ENCODE measurements around the gene CCDC15. TPM values are rescaled to one million over a fixed set of nuclear protein-coding genes. Genes with fewer than 3 reads are reported as not detected.
A peak's percentile ranks its signal among the peaks of the same experiment; 100 is the strongest.

Gene CCDC15
- total RNA-seq, 4 donors from 2014 or later, result under 0.01 to 3.5 (median 1.7) TPM

DNA sequence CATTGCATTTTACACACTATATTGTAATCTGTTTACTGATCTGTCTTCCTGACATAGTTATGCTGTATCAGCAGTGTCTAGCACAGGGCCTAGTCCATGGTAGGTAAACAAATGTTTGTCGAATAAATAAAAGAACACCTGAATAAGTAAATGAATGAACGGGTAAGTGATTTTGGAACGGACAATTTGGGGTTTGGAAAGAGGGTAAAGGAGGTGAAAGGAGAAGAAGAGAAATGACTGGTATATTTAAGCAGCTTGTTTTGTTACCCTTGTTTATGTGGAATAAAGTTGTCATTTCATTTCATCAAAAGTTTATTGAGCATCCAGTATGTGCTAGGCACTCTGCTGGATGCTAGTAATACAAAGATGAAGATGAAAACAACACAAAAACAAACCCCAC, 35.1 kb upstream of the CCDC15 start, which contains the start of gene HEPN1:
TSS of gene HEPN1 (plus strand) at position 301 of the 400 bp plus-strand sequence.
- DNase-seq, result no peak
- no peak within 1 kb of the TSS for H3K4me3 ChIP-seq
- no peaks in the 10 kb centered on the region for H3K36me3 ChIP-seq
- H3K27ac ChIP-seq, result no peak within 1 kb of the TSS
- intact Hi-C loops (cut with DNase I; ENCODE audit: low total_unique reads), result no loop called here
- H3K9me3 ChIP-seq, result no peaks in the 10 kb centered on the region
- TF ChIP-seq POLR2A (IDR thresholded peaks at IDR 0.05), result no peak
- TF ChIP-seq CTCF (IDR thresholded peaks at IDR 0.05), result no peak
- H3K27me3 ChIP-seq, result no peaks in the 10 kb centered on the region
- peaks cover 0 to 7% of the 10 kb centered on the region in 2 donors for H3K4me1 ChIP-seq

GRCh38 chr11:124919898-124920297, 34.1 kb upstream of the CCDC15 start:
- intact Hi-C loops (cut with DNase I; ENCODE audit: low total_unique reads), result no loop called here
- no peak for DNase-seq
- no peaks in the 10 kb centered on the region for H3K36me3 ChIP-seq
- H3K27ac ChIP-seq, result no peak overlapping the region
- H3K27me3 ChIP-seq, result no peaks in the 10 kb centered on the region
- H3K4me1 ChIP-seq, result peaks cover 0 to 7% of the 10 kb centered on the region in 2 donors
- no peak for TF ChIP-seq POLR2A (IDR thresholded peaks at IDR 0.05)
- H3K9me3 ChIP-seq, result no peaks in the 10 kb centered on the region
- H3K4me3 ChIP-seq, result no peak overlapping the region

- Histone ChIP-seq H3K4me3 (no peak overlapping the region), H3K9me3 (no peaks in the 10 kb centered on the region), H3K36me3 (no peaks in the 10 kb centered on the region), H3K4me1 (peaks cover 0 to 7% of the 10 kb centered on the region in 2 donors), H3K27me3 (no peaks in the 10 kb centered on the region), H3K27ac (no peak overlapping the region)
- intact Hi-C loops (cut with DNase I; ENCODE audit: low total_unique reads), result no loop called here
- no peak for DNase-seq
- TF ChIP-seq CTCF (IDR thresholded peaks at IDR 0.05), result no peak
- no peak for TF ChIP-seq POLR2A (IDR thresholded peaks at IDR 0.05)
Observed at GRCh38 chr11:124920356-124920755, 33.6 kb upstream of the CCDC15 start.

DNA sequence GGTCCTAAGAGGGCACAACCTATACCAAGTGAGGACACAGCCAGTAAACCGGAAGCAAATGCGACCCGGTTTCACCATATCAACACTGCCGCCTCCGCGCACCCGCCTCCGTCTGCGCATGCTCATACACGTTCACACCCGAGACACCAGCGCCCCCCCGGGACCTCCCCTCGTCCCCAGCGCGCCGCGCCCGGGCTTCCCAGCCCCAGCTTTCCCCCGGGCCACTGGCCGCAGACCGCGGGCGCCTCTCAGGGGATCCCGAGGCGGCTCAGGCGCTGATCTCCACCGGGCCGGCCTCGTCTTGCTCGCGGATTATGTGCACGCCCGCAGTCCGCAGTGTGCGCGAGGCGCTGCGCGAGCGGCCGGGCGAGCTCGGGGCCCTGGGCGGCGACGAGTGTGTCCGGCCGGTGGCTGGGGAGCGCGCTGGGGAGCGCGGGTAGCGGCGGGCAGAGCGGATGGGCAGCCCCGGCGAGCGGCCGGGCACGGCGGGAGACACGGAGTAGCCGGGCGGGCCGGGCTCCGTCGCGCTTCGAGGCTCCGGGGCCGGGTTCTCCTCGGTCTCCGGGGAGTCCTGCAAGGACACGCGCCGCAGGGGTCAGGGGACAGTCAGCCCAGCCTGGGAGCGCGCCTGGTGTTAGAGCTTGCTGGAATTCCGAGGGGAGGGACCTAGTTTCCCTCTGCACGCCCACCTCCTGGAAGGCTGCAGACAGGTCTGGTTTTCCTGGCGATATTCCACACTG, 33.0 kb upstream of the CCDC15 start:
- H3K27me3 ChIP-seq, result no peaks in the 10 kb centered on the region
- H3K36me3 ChIP-seq, result no peaks in the 10 kb centered on the region
- H3K4me3 ChIP-seq, result peak overlapping the region; percentile 13 to 39
- H3K4me1 ChIP-seq, result peaks cover 0 to 7% of the 10 kb centered on the region in 2 donors
- H3K27ac ChIP-seq, result peak overlapping the region; percentile 12 to 39
- intact Hi-C loops (cut with DNase I; ENCODE audit: low total_unique reads), result no loop called here
- TF ChIP-seq POLR2A (IDR thresholded peaks at IDR 0.05) (no peak), CTCF (IDR thresholded peaks at IDR 0.05) (no peak)
- H3K9me3 ChIP-seq, result no peaks in the 10 kb centered on the region
- peak; percentile 53 to 54 for DNase-seq

DNA sequence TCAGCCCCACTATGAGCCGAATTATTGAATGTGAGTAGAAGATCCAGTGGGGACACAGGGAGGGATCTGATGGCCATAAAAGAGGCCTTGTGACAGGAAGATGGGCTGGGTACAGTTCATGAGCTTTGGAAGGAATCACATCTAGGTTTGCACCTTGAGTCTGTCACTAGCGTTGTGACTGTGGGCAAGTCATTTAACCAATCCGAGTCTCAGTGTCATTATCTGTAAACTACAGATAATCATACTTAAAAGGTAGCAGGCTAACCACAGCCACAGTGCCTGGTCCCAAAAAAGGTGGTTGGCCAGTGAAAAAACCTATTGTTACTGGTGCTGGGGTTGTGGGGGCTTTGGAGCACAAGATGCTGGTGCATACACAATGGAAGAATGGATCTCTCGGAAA, 31.2 kb upstream of the CCDC15 start:
- Histone ChIP-seq H3K36me3 (no peaks in the 10 kb centered on the region), H3K9me3 (no peaks in the 10 kb centered on the region), H3K27me3 (no peaks in the 10 kb centered on the region), H3K4me3 (no peak overlapping the region), H3K27ac (no peak overlapping the region), H3K4me1 (peaks cover 0 to 7% of the 10 kb centered on the region in 2 donors)
- TF ChIP-seq CTCF (IDR thresholded peaks at IDR 0.05), result no peak
- no peak for TF ChIP-seq POLR2A (IDR thresholded peaks at IDR 0.05)
- DNase-seq, result no peak
- intact Hi-C loops (cut with DNase I; ENCODE audit: low total_unique reads), result no loop called here
